ENCODE measurements around the gene FZD1.

FZD1 gene

DNA sequence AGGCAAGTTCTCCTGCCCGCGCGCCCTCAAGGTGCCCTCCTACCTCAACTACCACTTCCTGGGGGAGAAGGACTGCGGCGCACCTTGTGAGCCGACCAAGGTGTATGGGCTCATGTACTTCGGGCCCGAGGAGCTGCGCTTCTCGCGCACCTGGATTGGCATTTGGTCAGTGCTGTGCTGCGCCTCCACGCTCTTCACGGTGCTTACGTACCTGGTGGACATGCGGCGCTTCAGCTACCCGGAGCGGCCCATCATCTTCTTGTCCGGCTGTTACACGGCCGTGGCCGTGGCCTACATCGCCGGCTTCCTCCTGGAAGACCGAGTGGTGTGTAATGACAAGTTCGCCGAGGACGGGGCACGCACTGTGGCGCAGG lies 1.4 kb downstream of the FZD1 start:
- no peak for DNase-seq

DNA sequence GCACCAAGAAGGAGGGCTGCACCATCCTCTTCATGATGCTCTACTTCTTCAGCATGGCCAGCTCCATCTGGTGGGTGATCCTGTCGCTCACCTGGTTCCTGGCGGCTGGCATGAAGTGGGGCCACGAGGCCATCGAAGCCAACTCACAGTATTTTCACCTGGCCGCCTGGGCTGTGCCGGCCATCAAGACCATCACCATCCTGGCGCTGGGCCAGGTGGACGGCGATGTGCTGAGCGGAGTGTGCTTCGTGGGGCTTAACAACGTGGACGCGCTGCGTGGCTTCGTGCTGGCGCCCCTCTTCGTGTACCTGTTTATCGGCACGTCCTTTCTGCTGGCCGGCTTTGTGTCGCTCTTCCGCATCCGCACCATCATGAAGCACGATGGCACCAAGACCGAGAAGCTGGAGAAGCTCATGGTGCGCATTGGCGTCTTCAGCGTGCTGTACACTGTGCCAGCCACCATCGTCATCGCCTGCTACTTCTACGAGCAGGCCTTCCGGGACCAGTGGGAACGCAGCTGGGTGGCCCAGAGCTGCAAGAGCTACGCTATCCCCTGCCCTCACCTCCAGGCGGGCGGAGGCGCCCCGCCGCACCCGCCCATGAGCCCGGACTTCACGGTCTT lies 1.9 kb downstream of the FZD1 start:
- no peak for DNase-seq

DNA sequence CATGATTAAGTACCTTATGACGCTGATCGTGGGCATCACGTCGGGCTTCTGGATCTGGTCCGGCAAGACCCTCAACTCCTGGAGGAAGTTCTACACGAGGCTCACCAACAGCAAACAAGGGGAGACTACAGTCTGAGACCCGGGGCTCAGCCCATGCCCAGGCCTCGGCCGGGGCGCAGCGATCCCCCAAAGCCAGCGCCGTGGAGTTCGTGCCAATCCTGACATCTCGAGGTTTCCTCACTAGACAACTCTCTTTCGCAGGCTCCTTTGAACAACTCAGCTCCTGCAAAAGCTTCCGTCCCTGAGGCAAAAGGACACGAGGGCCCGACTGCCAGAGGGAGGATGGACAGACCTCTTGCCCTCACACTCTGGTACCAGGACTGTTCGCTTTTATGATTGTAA lies 2.5 kb downstream of the FZD1 start:
- no peak for DNase-seq

DNA sequence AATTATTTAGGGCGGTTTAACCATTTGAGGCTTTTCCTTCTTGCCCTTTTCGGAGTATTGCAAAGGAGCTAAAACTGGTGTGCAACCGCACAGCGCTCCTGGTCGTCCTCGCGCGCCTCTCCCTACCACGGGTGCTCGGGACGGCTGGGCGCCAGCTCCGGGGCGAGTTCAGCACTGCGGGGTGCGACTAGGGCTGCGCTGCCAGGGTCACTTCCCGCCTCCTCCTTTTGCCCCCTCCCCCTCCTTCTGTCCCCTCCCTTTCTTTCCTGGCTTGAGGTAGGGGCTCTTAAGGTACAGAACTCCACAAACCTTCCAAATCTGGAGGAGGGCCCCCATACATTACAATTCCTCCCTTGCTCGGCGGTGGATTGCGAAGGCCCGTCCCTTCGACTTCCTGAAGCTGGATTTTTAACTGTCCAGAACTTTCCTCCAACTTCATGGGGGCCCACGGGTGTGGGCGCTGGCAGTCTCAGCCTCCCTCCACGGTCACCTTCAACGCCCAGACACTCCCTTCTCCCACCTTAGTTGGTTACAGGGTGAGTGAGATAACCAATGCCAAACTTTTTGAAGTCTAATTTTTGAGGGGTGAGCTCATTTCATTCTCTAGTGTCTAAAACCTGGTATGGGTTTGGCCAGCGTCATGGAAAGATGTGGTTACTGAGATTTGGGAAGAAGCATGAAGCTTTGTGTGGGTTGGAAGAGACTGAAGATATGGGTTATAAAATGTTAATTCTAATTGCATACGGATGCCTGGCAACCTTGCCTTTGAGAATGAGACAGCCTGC lies 3.1 kb downstream of the FZD1 start:
- no peak for DNase-seq

DNA sequence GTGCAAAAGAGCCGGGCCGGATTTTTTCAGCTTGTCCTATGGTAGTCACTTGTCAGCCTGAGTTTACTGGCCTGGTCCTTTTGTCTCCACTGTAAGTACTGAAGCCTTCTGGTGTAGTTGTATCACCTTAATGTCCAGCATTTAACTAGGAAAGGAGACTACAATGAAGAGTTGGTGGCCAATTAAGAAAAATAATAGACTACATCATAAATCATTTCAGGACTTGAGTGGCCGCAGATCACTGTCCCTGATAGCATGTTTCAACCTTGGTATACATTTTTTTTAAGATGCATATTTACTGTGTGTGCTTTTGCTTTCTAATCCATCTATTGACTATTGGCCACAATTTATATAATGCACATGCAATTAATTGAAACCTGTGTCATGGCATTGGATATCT lies 6.1 kb downstream of the FZD1 start:
- DNase-seq, result no peak

DNA sequence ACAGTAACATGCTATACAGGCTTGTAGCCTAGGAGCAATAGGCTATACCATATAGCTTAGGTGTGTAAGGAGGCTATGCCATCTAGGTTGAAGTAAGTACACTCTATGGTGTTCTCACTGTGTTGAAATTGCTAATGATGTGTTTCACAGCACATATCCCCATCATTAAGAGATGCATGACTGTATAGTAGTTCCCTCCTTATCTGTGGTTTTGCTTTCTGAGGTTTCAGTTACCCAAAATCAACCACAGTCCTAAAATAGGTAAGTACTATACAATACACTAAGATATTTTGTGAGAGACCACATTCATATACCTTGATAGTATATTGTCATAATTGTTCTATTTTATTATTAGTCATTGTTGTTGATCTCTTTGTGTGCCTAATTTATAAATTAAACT lies 12.7 kb downstream of the FZD1 start:
- DNase-seq, result no peak

DNA sequence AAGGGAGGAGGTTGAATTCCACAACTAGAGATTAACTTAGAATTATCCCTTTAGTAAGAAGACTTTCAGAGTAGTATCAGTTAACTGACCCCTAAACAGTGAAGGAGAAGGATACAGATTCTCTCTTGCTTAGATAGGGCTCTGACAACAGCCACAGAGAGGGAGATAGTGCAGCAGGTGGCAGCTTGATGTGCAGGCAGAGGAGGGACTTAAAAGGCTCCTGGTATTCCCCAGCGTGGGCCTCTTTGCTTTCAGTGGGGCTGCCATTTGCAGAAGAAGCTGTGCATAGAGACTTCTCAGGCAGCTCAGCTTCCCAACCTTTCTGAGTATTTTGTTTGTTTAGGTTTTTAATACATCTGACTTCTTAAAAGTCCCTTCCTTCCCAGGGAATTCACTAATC lies 16.0 kb downstream of the FZD1 start:
- DNase-seq, result no peak

DNA sequence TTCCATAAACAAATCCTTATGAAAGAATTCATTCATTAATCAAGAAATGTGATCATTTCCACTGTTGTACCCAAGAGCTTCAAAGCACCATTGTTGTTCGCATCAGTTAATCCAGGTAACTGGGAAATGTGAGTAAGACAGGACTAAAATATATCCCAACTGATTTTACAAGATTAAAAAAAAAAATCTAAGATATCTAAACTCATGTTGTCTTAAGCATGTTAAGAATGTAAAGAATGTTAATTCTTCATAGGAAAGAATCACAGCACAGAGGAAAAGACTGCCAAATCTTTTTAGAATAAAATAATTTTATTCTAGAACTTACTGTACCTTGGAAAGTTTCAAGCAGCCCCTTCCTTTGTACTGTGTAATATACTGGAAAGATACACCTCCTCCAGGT lies 16.4 kb downstream of the FZD1 start:
- no peak for DNase-seq

DNA sequence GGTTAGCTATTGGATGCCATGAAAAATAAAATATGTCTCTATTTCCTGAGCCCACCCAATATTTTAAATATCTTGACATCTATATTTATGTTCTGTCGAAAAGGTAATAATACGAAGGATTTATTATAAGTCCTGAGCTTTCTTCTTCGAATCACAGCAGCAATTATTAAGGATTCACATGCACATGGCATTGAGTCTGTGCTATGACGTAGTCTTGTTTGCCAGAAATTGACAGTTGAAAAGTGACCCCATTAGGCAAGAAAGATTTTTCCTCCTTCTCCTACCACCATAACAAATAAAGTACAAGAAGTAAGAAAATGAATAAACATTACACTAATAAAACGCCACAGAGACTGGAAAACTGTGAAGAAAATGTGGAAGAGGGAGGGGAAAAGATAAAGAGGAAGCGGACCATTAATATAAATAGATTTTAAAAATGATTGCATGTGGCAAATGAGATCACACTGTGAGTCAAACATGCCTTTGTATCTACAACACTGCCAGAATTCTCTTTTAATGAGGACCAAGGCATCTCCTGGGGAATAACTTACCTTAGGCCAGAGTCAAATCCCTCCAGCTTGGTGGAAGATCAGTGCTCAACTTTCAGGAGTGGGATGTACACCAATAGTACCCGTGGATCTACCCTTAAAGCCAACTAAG lies 21.6 kb downstream of the FZD1 start:
- DNase-seq, result no peak

DNA sequence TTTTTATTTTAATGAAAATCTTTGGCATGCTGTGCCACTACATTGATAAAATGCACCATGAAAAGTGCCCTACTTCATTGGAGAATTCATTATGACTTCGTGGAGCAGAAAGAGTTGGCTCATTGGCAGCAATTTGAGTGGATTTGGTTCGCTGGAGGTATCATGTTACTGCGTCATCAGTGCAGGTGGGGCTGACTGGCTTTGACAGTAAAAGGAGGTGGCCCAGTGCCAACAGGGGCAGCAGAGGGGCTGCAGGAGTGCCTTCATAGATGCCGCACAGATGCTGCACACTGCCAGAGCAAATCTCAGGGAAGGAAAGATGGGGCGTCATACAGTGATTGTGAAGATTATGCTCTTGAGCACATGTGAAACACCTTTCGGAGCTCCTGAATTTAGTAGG lies 22.2 kb downstream of the FZD1 start:
- DNase-seq, result no peak

DNA sequence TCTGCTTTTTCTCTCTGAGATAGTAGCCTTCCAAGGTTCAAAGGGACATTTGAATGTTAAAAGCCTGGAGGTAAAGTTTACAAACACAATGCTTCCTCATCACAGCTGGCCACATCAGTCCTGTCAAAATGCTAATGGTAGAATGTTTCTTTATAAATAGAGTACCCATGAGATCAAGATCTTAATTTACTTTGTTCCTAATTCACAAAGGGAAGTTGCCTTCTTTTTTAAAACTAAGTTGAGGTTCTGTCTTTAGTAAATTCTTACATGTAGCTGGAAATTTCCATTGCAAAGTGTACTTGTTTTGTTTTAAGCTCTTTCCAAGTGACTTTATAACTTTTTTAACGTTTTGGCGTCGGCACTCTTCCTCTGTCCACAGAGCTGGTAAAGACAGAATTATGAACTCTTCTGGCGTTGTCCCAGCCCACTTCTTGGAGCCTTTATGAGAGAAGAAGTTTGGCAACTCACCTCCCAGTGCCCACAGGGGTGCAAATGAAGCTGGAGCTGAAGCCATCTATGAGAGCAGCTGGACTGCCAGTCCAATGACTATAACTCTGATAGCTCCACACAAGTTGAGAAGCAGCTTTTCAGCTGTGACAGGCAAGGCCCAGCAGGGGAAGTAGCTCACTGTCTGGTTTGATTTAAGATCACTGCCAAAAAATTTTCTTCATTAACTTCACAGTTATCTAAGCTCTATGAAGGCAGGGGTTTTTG lies 23.3 kb downstream of the FZD1 start:
- no peak for DNase-seq

DNA sequence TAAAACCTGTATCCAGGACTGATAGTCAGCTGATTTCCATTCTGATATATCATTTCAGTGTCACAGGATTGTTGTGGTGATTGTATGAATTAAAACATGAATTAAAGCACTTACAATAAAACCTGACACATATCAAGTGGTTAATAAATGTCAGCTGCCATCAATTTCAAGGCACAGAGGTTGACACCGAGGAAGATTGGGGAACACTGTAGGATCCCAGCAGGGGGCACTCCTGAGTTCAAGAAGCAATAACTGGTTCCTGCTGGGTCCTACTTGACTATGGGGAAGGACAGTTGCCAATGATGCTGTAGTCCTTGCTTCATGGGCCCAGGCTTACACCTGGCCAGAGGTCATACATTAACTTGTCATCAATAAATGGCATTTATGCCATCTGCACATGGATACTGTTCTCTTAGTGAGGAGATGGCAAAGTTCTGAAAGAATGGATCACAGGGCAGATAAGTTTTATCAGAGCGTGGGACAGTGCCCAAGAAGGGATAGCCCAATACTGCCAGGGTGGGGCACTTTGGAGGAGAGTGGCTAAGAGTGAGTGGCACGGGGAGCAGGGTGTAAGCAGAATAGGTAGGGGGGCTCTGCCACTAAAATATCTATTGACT lies 24.1 kb downstream of the FZD1 start:
- peak; percentile 57 for DNase-seq

DNA sequence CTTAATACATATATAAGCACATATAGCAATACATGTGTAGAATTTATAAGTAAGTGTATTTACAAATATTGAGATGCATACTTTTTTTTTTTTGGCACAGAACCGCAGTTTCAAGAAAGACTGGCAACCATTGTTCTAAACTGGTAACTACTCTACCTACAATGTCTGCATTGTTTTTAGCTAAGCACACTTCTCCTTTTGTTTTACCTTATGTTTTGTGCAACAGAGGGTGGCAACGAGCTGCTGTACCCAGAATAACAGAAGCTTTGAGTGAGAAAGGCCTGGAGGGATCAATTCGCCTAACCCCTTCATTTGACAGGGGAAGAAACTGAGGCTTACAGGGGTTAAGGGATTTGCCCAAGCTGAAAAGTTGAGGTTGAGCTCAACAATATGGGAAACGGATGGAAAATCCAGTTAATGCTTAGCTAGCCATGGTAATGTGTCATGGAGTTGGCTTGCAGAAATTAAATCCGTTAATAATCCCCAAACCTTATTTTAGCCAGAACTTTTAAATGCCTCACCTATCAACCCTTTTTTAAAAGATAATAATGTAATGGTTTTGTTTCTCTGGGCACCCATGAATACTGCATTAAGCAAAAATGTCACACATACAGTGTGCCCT lies 25.5 kb downstream of the FZD1 start:
- no peak for DNase-seq

DNA sequence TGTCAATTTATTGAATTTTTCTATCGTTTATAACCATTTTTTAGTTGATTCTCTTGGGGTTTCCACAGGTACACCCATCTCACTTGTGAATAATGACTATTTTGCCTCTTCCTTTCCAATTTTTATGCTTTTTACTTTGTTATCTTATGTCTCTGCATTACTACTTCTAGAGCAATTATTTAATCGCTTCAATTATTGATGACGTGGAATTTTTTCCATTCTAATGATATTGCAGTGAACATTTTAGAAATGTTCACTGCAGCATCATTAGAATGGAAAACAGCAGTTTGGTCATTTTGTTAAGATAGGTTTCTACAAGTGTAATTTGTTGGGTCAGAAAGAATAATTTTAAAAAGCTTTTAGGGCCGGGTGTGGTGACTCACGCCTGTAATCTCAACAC lies 27.1 kb downstream of the FZD1 start:
- DNase-seq, result no peak

DNA sequence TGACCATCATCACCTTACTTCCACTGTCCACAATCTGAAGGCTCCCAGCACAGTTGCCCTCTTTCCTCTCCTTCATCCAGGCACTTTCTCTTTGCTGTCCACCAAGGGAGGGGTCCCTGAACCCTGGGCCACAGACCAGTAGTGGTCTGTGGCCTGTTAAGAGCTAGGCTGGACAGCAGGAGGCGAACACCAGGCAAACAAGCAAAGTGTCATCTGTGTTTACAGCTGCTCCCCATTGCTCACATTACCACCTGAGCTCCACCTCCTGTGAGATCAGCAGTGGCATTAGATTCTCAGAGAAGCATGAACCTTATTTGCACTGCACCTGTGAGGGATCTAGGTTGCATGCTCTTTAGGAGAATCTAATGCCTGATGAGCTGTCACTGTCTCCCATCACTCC lies 27.7 kb downstream of the FZD1 start:
- no peak for DNase-seq

DNA sequence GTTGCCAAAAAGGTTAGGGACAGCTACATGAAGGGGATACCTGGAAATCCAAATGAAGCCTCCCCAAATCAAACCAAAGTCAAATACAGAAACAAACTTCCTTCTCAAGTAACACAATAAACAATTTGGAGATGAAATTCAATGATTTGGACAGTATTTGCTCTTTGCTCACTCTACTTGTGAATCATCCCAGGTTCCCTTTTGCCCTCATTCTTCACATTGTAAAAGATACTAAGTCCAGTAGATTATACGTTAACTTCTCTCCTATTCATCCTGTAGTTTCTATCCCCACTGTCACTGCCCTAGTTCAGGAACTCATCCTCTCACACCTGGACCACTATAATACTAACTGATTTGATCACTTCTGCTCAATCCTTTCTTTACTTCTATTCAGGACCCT lies 28.3 kb downstream of the FZD1 start:
- DNase-seq, result no peak

DNA sequence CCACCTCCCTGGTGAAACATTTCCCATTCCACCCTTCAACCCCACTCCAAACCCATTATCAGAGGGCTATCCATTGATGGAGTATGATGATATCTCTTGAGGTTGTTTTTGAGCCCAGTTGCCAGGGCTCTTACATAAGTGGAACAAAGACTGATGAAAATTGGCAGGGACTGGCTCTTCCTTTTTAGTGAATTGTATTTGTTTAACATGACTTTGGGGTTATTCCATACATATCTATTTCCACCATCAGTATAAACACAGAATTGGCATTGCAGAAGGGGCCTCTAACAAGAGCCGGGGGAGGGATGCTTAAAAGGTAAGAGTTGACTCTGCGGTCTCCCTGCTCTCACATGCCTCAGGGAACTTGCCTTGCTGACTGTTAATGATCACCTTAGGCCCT lies 28.9 kb downstream of the FZD1 start:
- DNase-seq, result no peak

DNA sequence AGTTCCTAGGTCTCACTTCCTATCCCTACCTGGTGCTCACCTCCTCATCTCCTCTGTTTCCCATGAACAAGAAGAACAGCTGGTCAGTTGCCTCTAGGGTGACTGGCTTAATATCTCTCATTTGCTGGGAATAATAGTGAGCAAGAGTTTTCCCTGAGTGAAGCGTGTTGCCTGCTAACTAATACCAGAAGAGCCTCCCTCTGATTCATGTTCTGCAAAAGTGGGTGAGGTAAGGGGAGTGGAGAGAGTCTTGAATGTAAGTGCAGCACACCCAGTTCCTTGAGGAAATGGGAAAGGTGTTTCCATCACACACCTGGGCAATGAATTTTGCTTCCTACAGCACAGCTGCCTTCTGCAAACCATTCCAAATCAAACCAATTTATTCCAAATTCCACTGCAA lies 29.6 kb downstream of the FZD1 start:
- no peak for DNase-seq

DNA sequence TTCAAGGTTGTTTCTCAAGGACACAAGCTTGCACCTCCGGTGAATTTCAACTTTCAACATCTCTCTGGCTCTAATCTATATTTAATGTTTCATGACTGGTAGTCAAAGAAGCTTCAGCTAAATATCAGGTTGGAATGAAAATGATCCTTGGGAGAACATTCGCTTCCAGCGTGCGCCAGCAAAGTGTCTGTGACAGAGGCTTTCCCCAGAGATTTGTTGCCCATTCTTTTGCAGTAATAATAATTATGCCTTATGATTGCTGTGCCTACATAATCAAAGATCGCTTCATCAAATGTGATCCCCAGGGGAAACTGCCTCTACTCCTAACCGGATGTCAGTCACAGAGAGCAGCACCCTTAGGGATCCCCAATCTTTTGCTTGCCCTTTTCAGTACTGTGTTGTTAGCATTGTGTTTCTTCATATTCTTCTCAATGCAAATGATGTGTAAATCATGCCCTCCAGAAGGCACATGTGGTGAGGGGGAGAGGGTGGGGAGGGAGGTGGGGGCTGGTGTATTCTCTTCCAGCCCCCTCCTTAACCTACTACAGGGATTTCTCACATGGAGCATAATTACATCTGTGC lies 30.5 kb downstream of the FZD1 start:
- DNase-seq, result no peak

DNA sequence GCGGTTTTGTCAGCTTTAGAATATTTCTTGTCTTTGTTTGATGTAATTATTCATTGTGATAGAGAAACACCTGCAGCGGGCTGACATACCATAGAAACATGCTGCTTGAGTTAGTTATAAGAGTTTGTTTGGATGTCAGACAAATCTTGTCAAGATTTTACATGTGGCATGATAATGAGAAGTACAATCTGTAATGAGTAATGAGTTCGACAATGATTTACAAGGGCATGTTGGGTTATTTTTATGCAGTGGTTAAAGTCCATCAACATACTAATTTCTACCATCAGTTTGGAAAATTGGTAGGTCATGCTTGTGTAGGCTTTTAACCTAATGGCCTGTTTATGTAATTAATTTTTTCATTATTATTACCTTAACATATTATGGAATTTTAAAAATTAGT lies 31.3 kb downstream of the FZD1 start:
- DNase-seq, result no peak

DNA sequence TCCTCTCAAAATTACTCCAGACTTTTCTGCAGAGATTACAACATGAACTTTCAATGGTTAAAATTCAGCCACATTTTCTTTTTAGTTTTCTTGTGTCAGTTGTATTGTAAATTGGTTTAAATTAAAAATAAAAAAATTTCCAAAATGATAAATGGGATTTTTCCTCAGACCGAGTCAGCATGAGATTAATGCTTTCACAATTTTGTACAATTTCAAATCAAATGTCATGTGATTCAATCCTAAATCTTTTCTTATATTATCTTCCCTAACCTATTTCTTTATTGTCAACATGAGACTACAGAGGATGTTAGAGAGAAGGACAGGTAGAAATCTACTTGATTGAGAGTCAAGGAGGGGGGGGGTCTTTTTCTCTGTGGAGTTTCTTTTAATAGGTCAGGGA lies 33.7 kb downstream of the FZD1 start:
- DNase-seq, result no peak

DNA sequence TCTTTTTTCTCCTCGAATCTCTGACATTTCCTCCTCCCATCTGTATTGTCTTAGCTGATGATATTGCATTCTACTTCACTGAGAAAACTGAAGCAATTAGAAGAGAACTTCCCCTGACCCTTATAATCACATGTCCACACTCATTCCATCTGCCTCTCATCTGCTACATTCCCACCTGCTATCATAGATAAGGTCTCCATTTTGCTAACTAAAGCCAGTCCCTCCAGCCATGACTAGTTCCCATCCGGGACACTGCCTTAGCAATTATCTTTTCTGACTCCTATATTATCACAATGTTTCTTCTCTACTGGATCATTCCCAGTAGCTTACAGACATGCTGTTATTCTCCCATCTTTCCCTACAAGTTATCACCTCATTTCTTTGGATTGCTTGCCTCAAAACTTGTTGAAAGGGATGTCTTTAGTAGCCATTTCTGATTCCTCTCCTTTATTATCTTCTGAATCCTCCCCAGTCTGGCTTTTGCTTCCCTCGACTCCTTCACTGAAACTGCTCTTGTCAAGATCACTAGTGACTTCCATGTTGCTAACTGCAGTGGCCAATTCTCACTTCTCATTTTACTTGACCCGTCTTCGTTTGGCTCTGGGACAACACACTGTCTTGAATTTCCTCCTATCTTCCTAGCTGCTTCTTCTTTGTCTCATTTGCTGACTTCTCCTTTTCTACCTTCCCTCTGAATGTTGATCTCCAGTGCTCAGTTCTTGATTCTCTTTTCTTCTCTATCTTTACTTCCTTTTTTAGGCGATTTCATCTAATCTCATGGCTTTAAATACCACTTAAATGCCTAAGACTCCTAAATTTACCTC lies 35.9 kb downstream of the FZD1 start:
- DNase-seq, result peak; percentile 9
